Measurements from ENCODE around the gene VRK1.
A peak's percentile ranks its signal among the peaks of the same experiment; 100 is the strongest.
"Not testable (repeated sequence)": the region's sequence is repeated elsewhere in the genome, so short reads cannot be mapped to it uniquely, and the experiment has no call there.

The VRK1 gene, protein sequence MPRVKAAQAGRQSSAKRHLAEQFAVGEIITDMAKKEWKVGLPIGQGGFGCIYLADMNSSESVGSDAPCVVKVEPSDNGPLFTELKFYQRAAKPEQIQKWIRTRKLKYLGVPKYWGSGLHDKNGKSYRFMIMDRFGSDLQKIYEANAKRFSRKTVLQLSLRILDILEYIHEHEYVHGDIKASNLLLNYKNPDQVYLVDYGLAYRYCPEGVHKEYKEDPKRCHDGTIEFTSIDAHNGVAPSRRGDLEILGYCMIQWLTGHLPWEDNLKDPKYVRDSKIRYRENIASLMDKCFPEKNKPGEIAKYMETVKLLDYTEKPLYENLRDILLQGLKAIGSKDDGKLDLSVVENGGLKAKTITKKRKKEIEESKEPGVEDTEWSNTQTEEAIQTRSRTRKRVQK

DNA sequence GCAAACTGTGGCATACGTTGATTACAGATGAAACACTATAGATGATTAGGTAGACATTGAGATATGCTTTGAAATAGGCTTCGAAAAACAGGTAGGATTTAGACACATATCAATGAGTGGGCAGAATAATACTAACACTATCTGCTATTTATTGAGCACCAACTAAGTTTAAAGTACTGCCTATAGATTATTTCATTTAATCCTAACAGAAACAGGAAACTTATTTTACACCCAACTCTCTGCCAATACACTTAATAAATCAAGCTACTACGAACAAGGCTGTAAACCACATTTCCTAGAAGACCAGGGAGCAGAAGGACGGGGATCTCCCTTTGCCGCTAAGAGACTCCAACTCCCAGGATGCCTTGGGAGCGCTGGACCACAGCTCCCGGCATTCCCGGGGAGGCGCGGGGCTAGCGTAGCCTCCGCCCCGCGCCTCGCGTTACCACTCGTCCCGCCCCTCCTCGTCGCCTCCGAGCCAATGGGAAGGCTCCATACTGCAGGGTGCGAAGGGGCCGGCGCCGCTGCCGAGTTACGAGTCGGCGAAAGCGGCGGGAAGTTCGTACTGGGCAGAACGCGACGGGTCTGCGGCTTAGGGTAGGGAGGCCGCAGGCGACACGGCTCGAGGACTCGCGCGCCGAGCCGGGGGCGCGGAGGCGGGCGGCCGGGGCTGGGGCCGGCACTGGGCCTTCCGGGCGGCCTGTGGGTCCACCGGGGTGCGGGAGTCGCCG is at the start of gene VRK1:
TSS of gene VRK1 (plus strand) at position 532 of the 731 bp plus-strand sequence. CDS start 36,090 bp downstream, outside the sequence.
- FAIRE-seq = peak; percentile 91

GRCh38 chr14:96747608-96748007 is 49.6 kb upstream of the VRK1 start:
- no peak for FAIRE-seq

DNA sequence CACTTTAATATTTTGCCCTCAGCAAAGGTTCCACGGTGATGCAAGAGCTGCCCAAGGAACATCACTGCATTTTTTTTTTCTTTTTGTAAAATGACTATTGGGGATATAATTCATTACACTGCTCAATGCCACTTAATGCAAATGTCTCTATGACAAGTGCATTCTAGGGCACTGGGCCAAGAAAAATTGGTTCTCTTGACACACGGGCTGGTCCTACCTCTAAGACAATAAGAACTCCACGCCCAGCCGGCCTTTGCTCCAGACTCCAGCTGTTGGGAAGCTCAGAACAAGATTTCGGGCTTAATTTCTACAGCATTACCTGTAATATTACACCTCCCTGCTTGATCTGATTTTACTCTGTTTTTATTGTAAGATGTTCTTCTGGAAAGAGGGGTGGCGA is 48.8 kb upstream of the VRK1 start:
- no peak for FAIRE-seq

DNA sequence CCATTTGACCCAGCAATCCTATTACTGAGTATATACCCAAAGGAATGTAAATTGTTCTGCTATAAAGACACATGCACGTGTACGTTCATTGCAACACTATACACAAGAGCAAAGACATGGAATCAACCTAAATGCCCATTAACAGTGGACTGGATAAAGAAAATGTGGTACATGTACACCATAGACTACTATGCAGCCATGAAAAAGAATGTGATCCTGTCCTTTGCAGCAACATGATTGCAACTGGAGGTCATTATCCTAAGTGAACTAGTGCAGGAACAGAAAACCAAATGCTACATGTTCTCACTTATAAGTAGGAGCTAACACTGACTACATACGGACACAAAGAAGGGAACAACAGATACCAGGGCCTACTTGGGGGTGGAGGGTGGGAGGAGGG is 45.7 kb upstream of the VRK1 start:
- FAIRE-seq = no peak

DNA sequence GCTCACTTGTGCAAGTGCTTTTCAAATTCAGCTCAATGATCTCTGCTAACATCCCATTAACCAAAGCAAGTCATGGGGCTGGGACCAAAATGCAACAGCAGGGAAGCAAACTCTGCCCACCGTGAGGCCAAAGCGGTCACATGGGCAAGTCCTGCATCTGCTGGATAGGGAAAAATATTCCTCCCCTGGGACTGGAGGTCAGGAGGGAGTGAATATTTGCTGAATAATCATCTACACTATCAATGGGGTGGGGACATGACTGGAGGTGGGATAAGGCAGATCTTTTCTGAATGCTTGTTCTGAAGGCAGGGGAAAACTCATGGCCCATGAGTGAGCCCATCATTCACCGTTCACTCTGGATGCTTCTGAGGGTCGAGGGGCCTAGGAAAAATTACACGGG is 45.1 kb upstream of the VRK1 start:
- FAIRE-seq = no peak

GRCh38 chr14:96752594-96752993 is 44.6 kb upstream of the VRK1 start:
- FAIRE-seq = no peak

DNA sequence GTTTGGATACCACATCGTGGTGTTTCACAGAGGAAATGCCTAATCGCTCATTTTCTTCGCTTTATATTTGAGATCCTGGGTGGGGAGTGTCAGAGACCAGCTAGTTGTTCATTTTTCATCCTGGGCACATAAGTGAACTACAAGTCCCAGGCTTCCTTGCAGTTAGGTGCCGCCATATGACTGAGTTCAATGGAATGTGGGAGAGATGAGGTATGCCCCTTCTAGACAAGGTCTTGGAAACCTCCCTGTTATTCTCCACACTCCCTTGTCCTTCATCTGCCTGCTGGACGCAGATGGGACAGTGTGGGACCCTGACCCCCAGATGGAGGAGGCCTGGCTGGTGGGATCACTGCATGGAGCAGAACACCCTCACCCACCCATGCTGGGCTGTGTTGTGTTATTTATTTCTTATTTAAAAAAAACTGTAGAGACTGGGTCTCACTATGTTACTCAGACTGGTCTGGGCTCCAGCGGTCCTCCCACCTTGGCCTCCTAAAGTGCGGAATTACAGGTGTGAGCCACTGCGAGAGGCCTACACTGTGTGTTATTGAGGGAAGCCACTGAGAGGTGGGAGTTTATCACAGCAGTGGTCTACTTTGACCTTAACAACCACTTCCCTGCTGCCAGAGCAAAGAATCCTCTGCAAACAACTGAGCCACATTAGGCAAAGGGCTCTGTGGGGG is 42.9 kb upstream of the VRK1 start:
- no peak for FAIRE-seq

GRCh38 chr14:96754845-96755184 is 42.4 kb upstream of the VRK1 start:
- FAIRE-seq = no peak

DNA sequence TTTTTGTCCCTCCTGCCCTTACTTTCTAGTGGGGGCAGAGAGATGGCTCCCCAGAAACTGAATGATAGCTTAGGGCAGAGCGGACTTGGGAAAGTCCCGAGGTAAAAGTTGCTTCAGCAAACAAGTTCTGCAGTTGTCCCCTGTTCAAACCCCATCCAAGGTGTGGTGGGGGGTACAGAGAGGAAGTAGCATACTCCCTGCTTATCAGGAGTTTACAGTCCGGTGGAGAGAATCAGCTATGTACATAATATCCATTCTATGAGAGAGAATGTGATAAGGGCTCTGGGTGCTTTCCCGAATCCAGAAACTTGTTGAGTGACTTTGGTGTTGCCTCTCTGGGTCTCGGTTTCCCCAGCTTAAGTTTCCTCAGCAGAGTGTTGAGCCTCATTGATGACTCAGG is 40.4 kb upstream of the VRK1 start:
- no peak for FAIRE-seq

- FAIRE-seq = no peak
These were observed 39.7 kb upstream of the VRK1 start for GRCh38 chr14:96757456-96757855.

GRCh38 chr14:96761066-96761465 is 36.1 kb upstream of the VRK1 start:
- no peak for FAIRE-seq

- FAIRE-seq = peak; percentile 94
These were observed 34.5 kb upstream of the VRK1 start for GRCh38 chr14:96762650-96763049.

DNA sequence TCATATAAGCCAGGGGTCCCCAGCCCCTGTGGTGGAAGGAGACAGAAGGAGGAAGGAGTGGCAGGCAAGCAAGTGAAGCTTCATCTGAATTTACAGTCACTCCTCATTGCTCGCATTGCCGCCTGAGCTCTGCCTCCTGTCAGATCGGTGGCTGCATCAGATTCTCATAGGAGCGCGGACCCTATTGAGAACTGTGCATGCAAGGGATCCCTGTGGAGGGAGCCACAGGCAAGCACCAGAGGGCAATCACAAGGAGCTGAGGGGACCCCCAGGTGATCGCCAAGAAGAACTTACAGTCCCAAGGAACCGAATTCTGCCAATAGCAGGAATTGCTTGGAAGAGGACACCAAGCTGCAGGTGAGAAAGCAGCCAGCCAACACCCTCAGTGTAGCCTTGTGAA is 33.2 kb upstream of the VRK1 start:
- FAIRE-seq = no peak

DNA sequence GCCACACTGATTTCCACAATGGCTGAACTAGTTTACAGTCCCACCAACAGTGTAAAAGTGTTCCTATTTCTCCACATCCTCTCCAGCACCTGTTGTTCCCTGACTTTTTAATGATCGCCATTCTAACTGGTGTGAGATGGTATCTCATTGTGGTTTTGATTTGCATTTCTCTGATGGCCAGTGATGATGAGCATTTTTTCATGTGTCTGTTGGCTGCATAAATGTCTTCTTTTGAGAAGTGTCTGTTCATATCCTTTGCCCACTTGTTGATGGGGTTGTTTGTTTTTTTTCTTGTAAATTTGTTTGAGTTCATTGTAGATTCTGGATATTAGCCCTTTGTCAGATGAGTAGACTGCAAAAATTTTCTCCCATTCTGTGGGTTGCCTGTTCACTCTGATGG is 32.0 kb upstream of the VRK1 start:
- not testable (repeated sequence) for FAIRE-seq

GRCh38 chr14:96772929-96773328 is 24.3 kb upstream of the VRK1 start:
- FAIRE-seq = no peak

GRCh38 chr14:96776791-96777190 is 20.4 kb upstream of the VRK1 start:
- FAIRE-seq = no peak

DNA sequence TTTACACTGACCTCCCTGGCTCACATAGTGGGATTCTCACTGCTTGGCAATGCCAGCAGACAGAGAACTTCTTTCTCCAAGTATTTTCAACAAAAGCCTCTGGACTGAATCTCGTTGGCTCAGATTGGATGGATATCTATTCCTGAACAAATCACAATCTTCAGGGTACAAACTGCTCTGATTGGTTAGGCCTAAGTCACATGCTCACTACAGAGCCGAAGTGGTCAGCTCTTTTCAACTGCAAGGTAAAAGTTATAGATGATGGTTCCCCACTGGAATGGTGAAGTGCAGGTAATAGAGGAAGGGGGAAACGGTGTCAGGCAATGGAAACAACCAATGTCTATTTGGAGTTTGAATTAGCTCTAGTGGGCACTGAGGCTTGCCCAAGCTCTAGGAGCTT is 16.7 kb upstream of the VRK1 start:
- FAIRE-seq = no peak

DNA sequence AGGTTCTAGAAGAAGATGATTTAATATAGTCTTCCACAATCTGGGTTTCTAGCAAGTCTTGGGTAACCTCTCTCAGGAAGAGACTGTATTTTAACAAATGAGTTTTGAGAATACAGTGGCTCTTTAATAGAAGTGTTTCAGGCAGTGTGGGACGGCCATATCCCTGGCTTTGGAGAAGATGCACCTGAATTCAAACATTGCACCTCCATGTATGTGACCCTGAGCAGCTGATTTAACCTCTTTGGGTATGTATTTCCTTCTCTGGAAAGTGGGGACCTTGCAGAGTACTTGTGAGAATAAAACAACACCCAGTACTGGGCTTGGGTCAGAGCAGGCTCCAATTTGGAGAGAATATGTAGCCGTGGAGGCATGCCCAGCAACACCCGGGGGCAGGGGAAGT is 15.8 kb upstream of the VRK1 start:
- FAIRE-seq = no peak

- FAIRE-seq = no peak
These were observed 14.7 kb upstream of the VRK1 start for GRCh38 chr14:96782436-96782835.

DNA sequence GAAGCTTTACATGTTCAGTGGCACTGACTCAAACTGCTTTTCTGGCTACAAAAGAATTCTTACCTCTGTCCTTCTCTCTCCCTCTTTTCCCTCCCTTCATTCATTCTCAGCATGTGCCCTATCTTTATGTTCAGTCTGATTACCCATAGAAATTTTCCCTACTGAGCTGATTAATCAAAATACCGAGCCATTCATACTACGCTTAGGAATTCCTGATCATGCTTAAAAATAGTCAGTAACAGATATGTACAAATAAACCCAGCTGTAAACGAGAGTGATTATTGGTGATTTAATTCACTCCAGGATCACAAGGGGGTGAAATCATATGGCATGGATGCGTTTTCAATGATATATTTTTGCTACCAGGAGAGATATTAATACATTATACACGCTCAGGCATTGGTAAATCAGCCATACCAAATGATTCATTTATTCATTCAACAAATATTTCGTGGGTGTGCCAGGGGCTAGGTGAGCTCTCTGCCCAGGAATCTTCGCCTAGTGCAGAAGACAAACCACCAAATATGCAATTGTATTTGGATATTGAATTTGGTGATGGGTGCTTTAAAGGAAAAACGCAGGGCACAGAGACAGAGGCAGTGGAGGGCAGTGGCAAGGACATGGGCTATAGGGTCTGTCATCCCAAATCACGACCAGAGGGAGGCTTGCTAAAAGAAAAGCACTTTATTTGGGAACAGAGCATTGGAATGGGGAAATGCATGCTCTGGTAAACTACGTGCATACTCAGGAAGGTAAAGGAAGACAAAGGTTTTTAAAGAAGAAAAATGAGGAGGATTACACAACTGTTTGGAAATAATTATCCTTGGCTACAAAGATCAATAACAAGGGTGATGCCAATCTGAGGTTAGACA is 13.9 kb upstream of the VRK1 start:
- no peak for FAIRE-seq

DNA sequence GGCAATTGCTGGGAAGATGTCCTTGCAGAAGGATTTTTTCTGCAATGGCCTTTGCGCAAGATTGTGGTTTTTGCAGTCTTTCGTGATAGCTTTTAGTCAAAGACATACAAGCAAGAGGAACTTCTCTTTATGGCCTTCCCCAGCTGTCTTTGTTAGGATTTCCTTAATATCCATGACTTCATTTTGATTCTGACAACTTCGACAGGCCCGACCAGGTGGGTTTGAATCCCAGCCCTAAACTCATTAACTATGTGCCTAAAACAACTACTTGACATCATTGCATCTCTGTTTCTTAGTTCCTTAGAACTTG is 13.3 kb upstream of the VRK1 start:
- FAIRE-seq = no peak

DNA sequence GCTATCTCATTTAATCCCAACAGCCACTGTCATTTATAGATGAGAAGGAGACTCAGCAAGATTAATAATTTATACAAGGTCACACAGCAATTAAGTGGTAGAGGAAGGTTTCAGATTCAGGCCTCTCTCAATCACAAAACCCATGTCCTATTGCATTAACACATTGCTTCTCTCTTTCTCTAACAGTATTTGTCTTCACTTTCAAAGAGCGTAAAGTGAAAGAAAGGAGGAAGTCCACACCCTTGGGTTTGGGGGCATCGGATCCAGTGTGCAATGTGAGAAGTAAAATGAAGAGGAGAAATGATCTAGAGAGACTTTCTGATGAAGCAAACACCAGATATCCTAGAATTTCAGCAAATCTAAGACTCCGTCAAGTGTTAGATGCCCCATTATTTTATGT is 7.0 kb upstream of the VRK1 start:
- FAIRE-seq = no peak

- no peak for FAIRE-seq
These were observed 6.5 kb upstream of the VRK1 start for GRCh38 chr14:96790706-96791105.

Measured in TTC549 (cell line).